Endothelial cell of umbilical vein (primary cell): ENCODE results near the gene SZT2.

Source experiments
- CTCF ChIP-seq, 2 donors: IDR thresholded peaks; 1 replicate in 1 of 2; 2 replicates in 1 of 2; pipeline ENCODE4 v1.5.1; 2011; ENCODE audit warnings: low read length in 2 of 2, mild to moderate bottlenecking in 2 of 2, moderate library complexity in 2 of 2, control low read depth in 1 of 2, inconsistent platforms in 1 of 2, low read depth in 1 of 2; ENCODE audit not compliant: insufficient read depth in 1 of 2; ENCODE audit errors: extremely low read depth in 1 of 2
- EZH2 ChIP-seq: IDR thresholded peaks from 2 replicates; pipeline ENCODE4 v1.6.1; 2012; ENCODE audit warnings: borderline replicate concordance, low read depth, mild to moderate bottlenecking, moderate library complexity, low read length, inconsistent platforms; ENCODE audit not compliant: severe bottlenecking
- FOS ChIP-seq: IDR thresholded peaks from 2 replicates; pipeline ENCODE4 v1.6.1; 2011; ENCODE audit warnings: mild to moderate bottlenecking, low read length, moderate library complexity, borderline replicate concordance; ENCODE audit not compliant: insufficient read depth
- GATA2 ChIP-seq: IDR thresholded peaks from 2 replicates; pipeline ENCODE4 v1.7.0; 2011; ENCODE audit warnings: low read depth, mild to moderate bottlenecking, moderate library complexity, mixed read lengths, low read length; ENCODE audit not compliant: insufficient read length, insufficient read depth
- MAX ChIP-seq: IDR thresholded peaks from 2 replicates; pipeline ENCODE4 v1.6.1; 2011; ENCODE audit not compliant: insufficient read depth, insufficient read length
- POLR2A ChIP-seq: IDR thresholded peaks from 2 replicates; pipeline ENCODE4 v1.6.1; 2012; ENCODE audit warnings: low read depth, mild to moderate bottlenecking, control low read depth, low read length
- POLR2AphosphoS5 ChIP-seq: IDR thresholded peaks from 2 replicates; pipeline ENCODE4 v1.6.1; 2012; ENCODE audit warnings: low read depth, mild to moderate bottlenecking, control low read depth, low read length, moderate library complexity; ENCODE audit not compliant: insufficient read depth

- TF ChIP-seq POLR2A (no peak), CTCF (IDR thresholded peaks at IDR 0.05; ENCODE audit: extremely low read depth in 1 of 2, insufficient read depth in 1 of 2, low read depth in 1 of 2, low read length in 2 of 2) (no peak), POLR2AphosphoS5 (no peak), MAX (no peak), FOS (no peak), EZH2 (no peak), GATA2 (no peak)
Measured at GRCh38 chr1:43484367-43484766, 94.7 kb downstream of the SZT2 start.
